Loucy (cell line): Measurements from ENCODE around the gene STRN4.

Experiments used
- CTCF ChIP-seq: fragments of 200-600 bp; sonication (generic); conservative IDR thresholded peaks from 2 replicates; pipeline ENCODE4 v1.5.1; 2014; ENCODE audit warnings: mild to moderate bottlenecking, antibody characterized with exemption, low read length
- EZH2phosphoT487 ChIP-seq: fragments of 200-600 bp; IDR thresholded peaks from 2 replicates; pipeline ENCODE4 v1.6.1; 2018; ENCODE audit warnings: antibody characterized with exemption, mild to moderate bottlenecking, moderate library complexity, borderline replicate concordance

GRCh38 chr19:46730595-46730994 is 15.7 kb downstream of the STRN4 start:
- no peak for TF ChIP-seq CTCF
- no peak for TF ChIP-seq EZH2phosphoT487
